Naive thymus-derived CD8-positive, alpha-beta T cell (primary cell): ENCODE results near the gene MALT1. TPM values are rescaled to one million over a fixed set of nuclear protein-coding genes. Genes with fewer than 3 reads are reported as not detected.
A peak's percentile ranks its signal among the peaks of the same experiment; 100 is the strongest.

ENCODE experiments used
- ATAC-seq, 2 donors: fragments of 150-1000 bp; cut with Tn5 transposase in 1 of 2; sonication (Bioruptor Pico), chemical (Tn5 transposase) in 1 of 2; 1 replicate in 1 of 2; 2 replicates in 1 of 2; pipeline ENCODE4 v1.10.0; 2021; ENCODE audit warnings: mild to moderate bottlenecking in 2 of 2, moderate library complexity in 2 of 2
- POLR2A ChIA-PET: fragments of 350-600 bp; sonication (Branson Sonifier 250); formaldehyde crosslinking; loops from one replicate; lab custom pipeline; 2021; ENCODE audit warnings: antibody characterized with exemption; lab: Charles Lee
- DNase-seq, 10 donors: peaks; one replicate each; pipeline versions ENCODE4 v3.0.0 to v3.0.0-alpha.2; 2020 to 2022
- H3K27ac Mint-ChIP-seq, 10 donors: one replicate each; pipeline ENCODE4 v1.8.0; 2020 to 2022; ENCODE audit warnings: mild to moderate bottlenecking in 10 of 10, mixed read lengths in 10 of 10, moderate library complexity in 4 of 10, inconsistent platforms in 1 of 10
- H3K27me3 Mint-ChIP-seq, 5 donors: one replicate each; pipeline ENCODE4 v1.8.0; 2021 to 2022; ENCODE audit warnings: mixed read lengths in 5 of 5
- H3K36me3 Mint-ChIP-seq, 3 donors: one replicate each; pipeline ENCODE4 v1.8.0; 2020 to 2022; ENCODE audit warnings: mixed read lengths in 3 of 3, mild to moderate bottlenecking in 2 of 3, inconsistent platforms in 1 of 3
- H3K4me1 Mint-ChIP-seq, 4 donors: one replicate each; pipeline ENCODE4 v1.8.0; 2021 to 2022; ENCODE audit warnings: mixed read lengths in 4 of 4
- H3K4me3 Mint-ChIP-seq, 10 donors: one replicate each; pipeline ENCODE4 v1.8.0; 2020 to 2022; ENCODE audit warnings: mild to moderate bottlenecking in 10 of 10, mixed read lengths in 10 of 10, moderate library complexity in 6 of 10, inconsistent platforms in 1 of 10
- H3K9me3 Mint-ChIP-seq, 9 donors: one replicate each; pipeline ENCODE4 v1.8.0; 2020 to 2022; ENCODE audit warnings: mixed read lengths in 9 of 9, mild to moderate bottlenecking in 3 of 9, inconsistent platforms in 1 of 9, moderate library complexity in 1 of 9
- polyA plus RNA-seq, 3 donors: library from polyadenylated mRNA; unstranded; fragments of 300-500 nt; fragmentation: Illumina TruSeq; gene quantifications; one replicate each; pipeline ENCODE4 v1.2.3, GENCODE V29; 2021
- total RNA-seq, 8 experiments: library from RNA in 2 of 8; stranded (reverse) in 2 of 8; gene quantifications; one replicate each; pipeline ENCODE4 v1.2.3 and lab custom pipeline; 2021 to 2026

The MALT1 gene, protein sequence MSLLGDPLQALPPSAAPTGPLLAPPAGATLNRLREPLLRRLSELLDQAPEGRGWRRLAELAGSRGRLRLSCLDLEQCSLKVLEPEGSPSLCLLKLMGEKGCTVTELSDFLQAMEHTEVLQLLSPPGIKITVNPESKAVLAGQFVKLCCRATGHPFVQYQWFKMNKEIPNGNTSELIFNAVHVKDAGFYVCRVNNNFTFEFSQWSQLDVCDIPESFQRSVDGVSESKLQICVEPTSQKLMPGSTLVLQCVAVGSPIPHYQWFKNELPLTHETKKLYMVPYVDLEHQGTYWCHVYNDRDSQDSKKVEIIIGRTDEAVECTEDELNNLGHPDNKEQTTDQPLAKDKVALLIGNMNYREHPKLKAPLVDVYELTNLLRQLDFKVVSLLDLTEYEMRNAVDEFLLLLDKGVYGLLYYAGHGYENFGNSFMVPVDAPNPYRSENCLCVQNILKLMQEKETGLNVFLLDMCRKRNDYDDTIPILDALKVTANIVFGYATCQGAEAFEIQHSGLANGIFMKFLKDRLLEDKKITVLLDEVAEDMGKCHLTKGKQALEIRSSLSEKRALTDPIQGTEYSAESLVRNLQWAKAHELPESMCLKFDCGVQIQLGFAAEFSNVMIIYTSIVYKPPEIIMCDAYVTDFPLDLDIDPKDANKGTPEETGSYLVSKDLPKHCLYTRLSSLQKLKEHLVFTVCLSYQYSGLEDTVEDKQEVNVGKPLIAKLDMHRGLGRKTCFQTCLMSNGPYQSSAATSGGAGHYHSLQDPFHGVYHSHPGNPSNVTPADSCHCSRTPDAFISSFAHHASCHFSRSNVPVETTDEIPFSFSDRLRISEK
- total RNA-seq (10 to 100 TPM; 70.2 to 78.6 TPM), polyA plus RNA-seq (10 to 100 TPM; 24.7 to 37.1 (median 27.3) TPM), total RNA-seq (lab: John Stamatoyannopoulos, UW) (127 to 211 (median 154) reads per million in 6 experiments)

DNA sequence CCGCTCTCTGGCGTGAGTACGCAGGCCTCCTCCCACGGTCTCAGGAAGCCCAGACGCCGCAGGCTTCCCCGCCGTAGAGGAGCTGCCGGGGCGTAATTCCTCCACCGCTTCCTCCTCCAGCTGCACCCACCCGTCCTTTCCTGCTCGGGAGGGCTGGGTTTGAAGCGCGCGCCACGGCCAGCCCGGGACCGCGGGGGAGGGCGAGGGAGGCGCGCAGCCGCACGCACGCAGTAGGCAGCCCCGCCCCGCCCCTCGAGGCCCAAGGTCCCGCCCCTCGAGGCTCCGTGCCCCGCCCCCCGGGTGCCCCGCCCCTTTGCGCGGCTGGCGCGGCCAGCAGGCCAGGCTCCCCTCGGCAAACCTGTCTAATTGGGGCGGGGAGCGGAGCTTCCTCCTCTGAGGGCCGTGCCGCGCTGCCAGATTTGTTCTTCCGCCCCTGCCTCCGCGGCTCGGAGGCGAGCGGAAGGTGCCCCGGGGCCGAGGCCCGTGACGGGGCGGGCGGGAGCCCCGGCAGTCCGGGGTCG is at the start of gene MALT1:
MALT1 (plus strand) TSS at position 355 of the 521 bp plus-strand sequence. CDS start 179 bp downstream, outside the sequence.
- H3K4me1 Mint-ChIP-seq, result peaks cover 21 to 65% (median 50%) of the 10 kb centered on the region in 4 donors
- POLR2A ChIA-PET, result interaction anchor here (0.6 to 7.3 kb wide), 28 partner anchors 8 to 145 kb away, joined by 3 to 113 read pairs (median 8); partner anchors contain the start of gene ALPK2

DNA sequence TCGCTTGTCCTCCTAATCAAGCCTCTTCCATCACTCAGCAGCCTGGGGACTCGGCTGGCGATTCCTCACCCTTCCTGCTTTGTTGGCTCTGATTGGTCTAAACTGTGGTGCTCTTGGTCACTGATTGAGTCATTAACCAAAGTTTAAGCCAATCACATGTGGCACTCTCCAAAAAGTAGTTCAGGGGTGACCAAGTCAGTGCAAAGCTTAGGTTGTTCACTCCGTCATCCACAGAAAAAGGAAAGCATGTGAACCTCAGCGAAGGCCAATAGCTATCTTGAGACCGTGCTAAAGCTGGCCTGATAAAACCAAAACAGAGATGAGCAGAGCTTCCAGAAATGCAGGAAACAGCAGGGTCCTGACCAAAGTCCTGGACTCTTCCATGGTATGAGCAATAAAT is 47.3 kb upstream of the MALT1 start:
- no peaks in the 10 kb centered on the region for H3K9me3 Mint-ChIP-seq
- DNase-seq, result no peak
- H3K27ac Mint-ChIP-seq, result peak overlapping the region in 2 of 10 donors; percentile 63 to 66
- H3K4me1 Mint-ChIP-seq, result peaks cover 9 to 15% (median 10%) of the 10 kb centered on the region in 4 donors
- no peak overlapping the region for H3K4me3 Mint-ChIP-seq
- no peak for ATAC-seq
- POLR2A ChIA-PET, result no interaction called here
- H3K36me3 Mint-ChIP-seq, result no peaks in the 10 kb centered on the region
- no peaks in the 10 kb centered on the region for H3K27me3 Mint-ChIP-seq

More for the DNA sequence above, at the start of gene MALT1:
- DNase-seq (peak; percentile 86 to 98 (median 94)), ATAC-seq (peak; percentile 85 to 86)
- Mint-ChIP-seq H3K9me3 (no peaks in the 10 kb centered on the region), H3K27me3 (no peaks in the 10 kb centered on the region), H3K36me3 (peaks cover 0 to 19% (median 0%) of the 10 kb centered on the region in 3 donors), H3K27ac (peak within 1 kb of the TSS; percentile 89 to 98 (median 94)), H3K4me3 (peak within 1 kb of the TSS; percentile 91 to 97 (median 94))

DNA sequence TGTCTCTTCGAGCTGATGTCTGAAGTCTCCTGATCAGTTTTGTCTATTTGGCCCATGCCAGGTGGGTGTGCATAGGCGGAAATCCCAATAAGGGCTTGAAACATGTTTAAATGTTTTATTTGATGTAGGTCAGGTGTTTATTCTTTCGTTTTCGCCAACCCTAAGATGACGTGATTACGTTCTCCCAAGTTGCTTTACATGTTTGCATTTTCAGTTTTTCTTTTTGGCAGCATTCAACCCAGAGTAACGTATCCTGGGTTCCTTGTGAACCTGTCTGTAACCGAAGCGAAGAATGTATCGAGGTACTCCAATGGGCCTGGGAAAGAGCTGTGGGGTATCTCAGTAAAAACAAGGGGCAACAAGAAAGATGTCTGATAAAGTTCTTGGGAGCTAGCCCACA is 45.4 kb upstream of the MALT1 start:
- Mint-ChIP-seq H3K4me3 (no peak overlapping the region), H3K9me3 (no peaks in the 10 kb centered on the region), H3K4me1 (peaks cover 19 to 30% (median 22%) of the 10 kb centered on the region in 4 donors), H3K36me3 (no peaks in the 10 kb centered on the region), H3K27ac (peak overlapping the region in 2 of 10 donors; percentile 5 to 68), H3K27me3 (no peaks in the 10 kb centered on the region)
- POLR2A ChIA-PET, result interaction anchor here (2.0 kb wide), 1 partner anchor 46 kb away, joined by 9 read pairs; the partner anchor contains the start of gene MALT1
- DNase-seq (no peak), ATAC-seq (no peak)

DNA sequence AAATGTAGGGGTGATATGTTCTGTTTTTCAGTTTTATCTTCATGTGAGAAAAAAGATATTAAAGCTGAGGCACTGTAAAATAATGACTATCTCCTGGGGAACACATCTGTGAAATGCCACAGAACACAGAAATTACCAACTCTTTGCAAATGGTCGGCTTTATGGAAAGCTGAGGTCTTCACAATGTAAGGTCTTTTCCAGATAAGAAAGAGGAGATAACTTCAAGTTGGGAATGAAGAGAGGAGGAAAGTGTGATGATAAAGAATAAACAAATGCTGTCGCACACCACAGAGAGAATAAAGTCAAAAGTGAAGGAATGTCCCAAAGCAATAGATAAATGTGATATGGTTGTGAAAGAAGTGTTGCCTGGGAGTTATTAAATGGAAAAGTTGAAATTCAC is 41.2 kb upstream of the MALT1 start:
- H3K36me3 Mint-ChIP-seq, result no peaks in the 10 kb centered on the region
- peaks cover 14 to 27% (median 23%) of the 10 kb centered on the region in 4 donors for H3K4me1 Mint-ChIP-seq
- no peaks in the 10 kb centered on the region for H3K9me3 Mint-ChIP-seq
- no peak overlapping the region for H3K4me3 Mint-ChIP-seq
- no peak for DNase-seq
- no peaks in the 10 kb centered on the region for H3K27me3 Mint-ChIP-seq
- no peak for ATAC-seq
- peak overlapping the region in 4 of 10 donors; percentile 5 to 68 (median 18) for H3K27ac Mint-ChIP-seq
- POLR2A ChIA-PET, result interaction anchor here (0.6 to 2.2 kb wide), 5 partner anchors 28 to 82 kb away, joined by 3 to 14 read pairs (median 4); partner anchors contain the start of gene MALT1

DNA sequence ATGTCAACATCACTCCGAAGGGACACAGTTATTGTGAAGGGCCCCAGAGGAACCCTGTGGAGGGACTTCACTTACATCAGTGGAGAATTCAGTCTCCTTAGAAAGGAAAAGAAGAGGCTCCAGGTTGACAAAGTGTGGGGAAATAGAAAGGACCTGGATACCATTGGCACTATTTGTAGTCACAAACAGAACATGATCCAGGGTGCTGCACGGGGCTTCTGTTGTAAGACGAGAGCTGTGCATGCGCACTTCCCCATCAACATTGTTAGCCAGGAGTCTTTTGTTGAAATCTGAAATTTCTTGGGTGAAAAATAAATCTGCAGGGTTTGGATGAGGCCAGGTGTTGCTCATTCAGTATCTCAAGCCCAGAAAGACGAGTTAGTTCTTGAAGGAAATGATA is 40.0 kb upstream of the MALT1 start:
- Mint-ChIP-seq H3K4me3 (no peak overlapping the region), H3K4me1 (peaks cover 13 to 29% (median 27%) of the 10 kb centered on the region in 4 donors), H3K36me3 (no peaks in the 10 kb centered on the region), H3K27ac (peak overlapping the region in 3 of 10 donors; percentile 5 to 24 (median 12)), H3K9me3 (no peaks in the 10 kb centered on the region), H3K27me3 (no peaks in the 10 kb centered on the region)
- ATAC-seq, result no peak
- no peak for DNase-seq
- POLR2A ChIA-PET, result interaction anchor here (1.3 kb wide), 1 partner anchor 28 kb away, joined by 3 read pairs; no protein-coding TSS in a partner anchor

DNA sequence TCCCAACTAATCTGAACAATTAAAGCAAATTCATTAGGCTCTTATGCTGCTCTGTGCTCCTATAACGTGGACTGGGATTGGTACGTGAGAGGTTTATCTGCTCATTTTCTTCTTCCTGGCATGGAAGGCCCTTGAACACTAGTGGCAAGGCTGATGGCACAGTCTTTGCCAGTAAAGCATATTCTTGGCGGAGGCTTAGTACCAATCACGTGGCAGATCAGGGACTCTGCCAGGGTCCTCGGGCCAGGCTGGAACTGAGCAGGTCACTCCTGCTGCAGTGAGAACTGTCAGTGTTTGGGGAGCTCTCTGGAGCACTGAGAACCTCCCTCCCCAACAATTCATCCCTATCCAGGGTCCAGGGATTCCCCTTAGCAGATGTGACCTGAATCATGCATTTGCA is 38.7 kb upstream of the MALT1 start:
- H3K27me3 Mint-ChIP-seq, result no peaks in the 10 kb centered on the region
- peak overlapping the region in 1 of 10 donors; percentile 39 for H3K27ac Mint-ChIP-seq
- DNase-seq (no peak), ATAC-seq (no peak)
- peaks cover 11 to 34% (median 28%) of the 10 kb centered on the region in 4 donors for H3K4me1 Mint-ChIP-seq
- POLR2A ChIA-PET, result interaction anchor here (1.3 kb wide), 1 partner anchor 27 kb away, joined by 3 read pairs; no protein-coding TSS in a partner anchor
- no peak overlapping the region for H3K4me3 Mint-ChIP-seq
- H3K36me3 Mint-ChIP-seq, result no peaks in the 10 kb centered on the region
- no peaks in the 10 kb centered on the region for H3K9me3 Mint-ChIP-seq

DNA sequence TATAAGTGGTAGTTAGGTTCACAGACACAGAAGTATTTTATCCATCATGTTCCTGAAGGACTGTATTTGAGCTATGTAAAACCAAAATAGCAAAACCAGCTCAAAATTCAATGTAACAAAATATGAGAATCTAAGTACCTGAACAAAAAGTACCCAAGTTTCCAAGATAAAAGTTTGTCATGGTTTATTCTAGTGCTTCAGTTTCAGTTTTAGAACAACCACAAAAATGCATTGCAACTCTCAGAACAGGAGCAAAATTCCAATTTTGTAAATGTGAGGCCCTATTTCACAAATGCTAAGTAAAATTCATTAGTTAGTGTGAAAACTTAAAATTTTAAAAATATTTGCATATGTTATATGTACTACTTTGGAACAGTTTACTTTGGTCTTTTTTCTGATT is 37.4 kb upstream of the MALT1 start:
- no peak overlapping the region for H3K4me3 Mint-ChIP-seq
- DNase-seq (no peak), ATAC-seq (no peak)
- H3K9me3 Mint-ChIP-seq, result no peaks in the 10 kb centered on the region
- H3K36me3 Mint-ChIP-seq, result no peaks in the 10 kb centered on the region
- H3K27me3 Mint-ChIP-seq, result no peaks in the 10 kb centered on the region
- H3K4me1 Mint-ChIP-seq, result peaks cover 18 to 41% (median 36%) of the 10 kb centered on the region in 4 donors
- no peak overlapping the region for H3K27ac Mint-ChIP-seq
- POLR2A ChIA-PET, result no interaction called here

DNA sequence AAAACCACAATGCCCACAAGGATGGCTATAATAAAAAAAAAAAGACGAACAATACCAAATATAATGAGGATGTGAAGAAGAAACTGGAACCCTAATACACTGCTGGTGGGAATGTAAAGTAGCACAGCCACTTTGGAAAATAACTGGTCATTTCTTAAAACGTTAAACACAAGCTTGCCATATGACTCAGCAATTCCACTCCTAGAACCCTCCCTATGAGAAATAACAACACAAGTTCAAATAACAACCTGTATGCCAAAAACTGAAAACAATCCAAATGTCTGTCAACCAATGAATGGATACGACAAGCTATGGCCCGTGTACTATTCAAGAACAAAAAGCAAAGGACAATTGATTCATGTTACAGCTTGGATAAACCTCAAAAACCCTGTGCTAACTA is 35.4 kb upstream of the MALT1 start:
- DNase-seq, result no peak
- ATAC-seq, result no peak
- Mint-ChIP-seq H3K4me1 (peaks cover 11 to 29% (median 24%) of the 10 kb centered on the region in 4 donors), H3K4me3 (no peak overlapping the region), H3K9me3 (no peaks in the 10 kb centered on the region), H3K27ac (peak overlapping the region in 2 of 10 donors; percentile 29 to 40), H3K27me3 (no peaks in the 10 kb centered on the region), H3K36me3 (no peaks in the 10 kb centered on the region)
- POLR2A ChIA-PET, result interaction anchor here (1.2 kb wide), 1 partner anchor 35 kb away, joined by 4 read pairs; the partner anchor contains the start of gene MALT1

DNA sequence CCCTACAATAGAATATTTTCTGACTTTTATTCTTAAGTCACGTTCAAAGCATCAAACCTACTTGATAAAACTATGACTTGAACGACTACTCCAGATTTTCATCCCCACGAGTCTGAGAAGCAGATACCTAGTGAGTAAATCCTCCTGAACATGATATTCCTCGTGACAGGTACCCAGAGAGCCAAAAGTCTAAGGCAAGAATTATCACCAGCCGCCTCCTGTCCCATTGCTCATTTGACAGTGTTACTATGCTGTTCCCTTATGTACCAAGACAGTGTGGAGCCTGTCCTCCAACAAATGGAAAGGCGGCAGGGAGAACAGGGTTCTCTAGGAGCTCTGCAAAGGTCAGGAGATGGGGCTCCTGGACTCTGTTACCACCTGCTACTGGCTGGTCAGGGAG is 34.1 kb upstream of the MALT1 start:
- ATAC-seq, result no peak
- H3K27me3 Mint-ChIP-seq, result no peaks in the 10 kb centered on the region
- H3K4me3 Mint-ChIP-seq, result no peak overlapping the region
- peaks cover 11 to 29% (median 24%) of the 10 kb centered on the region in 4 donors for H3K4me1 Mint-ChIP-seq
- POLR2A ChIA-PET, result no interaction called here
- no peaks in the 10 kb centered on the region for H3K36me3 Mint-ChIP-seq
- no peaks in the 10 kb centered on the region for H3K9me3 Mint-ChIP-seq
- no peak overlapping the region for H3K27ac Mint-ChIP-seq
- DNase-seq, result no peak

DNA sequence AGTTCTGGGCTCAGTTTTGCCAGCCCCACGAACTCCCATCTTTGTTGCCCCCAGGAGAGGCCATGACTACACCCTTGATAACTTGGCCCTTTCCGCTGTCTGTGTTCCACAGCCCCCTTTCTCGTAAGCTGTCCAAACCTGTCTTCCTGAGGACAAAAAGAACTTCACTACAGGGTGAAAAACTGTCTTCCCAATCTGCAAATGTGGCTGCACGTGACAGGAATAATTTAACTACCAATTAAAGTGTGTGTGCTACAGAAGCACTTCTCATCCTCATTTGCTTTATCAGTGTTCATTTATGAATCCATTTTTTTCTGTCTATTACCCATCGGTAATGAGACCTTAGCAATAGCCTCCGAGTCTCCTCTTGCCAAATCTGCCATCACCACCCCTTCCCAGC is 33.3 kb upstream of the MALT1 start:
- Mint-ChIP-seq H3K4me1 (peaks cover 11 to 29% (median 24%) of the 10 kb centered on the region in 4 donors), H3K4me3 (no peak overlapping the region), H3K9me3 (no peaks in the 10 kb centered on the region), H3K27me3 (no peaks in the 10 kb centered on the region), H3K36me3 (no peaks in the 10 kb centered on the region), H3K27ac (peak overlapping the region in 2 of 10 donors; percentile 30 to 45)
- no peak for DNase-seq
- POLR2A ChIA-PET, result no interaction called here
- ATAC-seq, result no peak

DNA sequence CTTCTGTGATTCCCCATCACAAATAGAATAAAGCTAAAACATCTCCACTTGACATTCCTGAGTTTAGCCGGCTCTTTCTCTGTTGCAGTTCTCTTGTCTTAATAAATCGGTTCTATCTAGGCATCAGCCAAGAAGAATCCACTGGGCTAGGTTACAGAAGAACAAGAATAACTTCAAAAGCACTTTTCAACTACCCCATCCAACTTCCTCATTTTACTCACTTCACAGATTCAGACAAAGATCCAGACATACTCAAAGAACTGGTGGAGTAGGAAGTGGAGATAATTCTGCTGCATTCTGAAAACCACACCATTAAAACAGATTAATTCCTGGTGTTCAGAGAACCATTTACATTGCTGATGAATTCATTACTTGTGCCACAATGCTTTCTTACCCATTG is 32.8 kb upstream of the MALT1 start:
- Mint-ChIP-seq H3K4me3 (peak overlapping the region in 1 of 10 donors; percentile 29), H3K27ac (peak overlapping the region in 3 of 10 donors; percentile 30 to 45 (median 44)), H3K9me3 (no peaks in the 10 kb centered on the region), H3K36me3 (no peaks in the 10 kb centered on the region), H3K4me1 (peaks cover 11 to 29% (median 24%) of the 10 kb centered on the region in 4 donors), H3K27me3 (no peaks in the 10 kb centered on the region)
- POLR2A ChIA-PET, result no interaction called here
- DNase-seq (no peak), ATAC-seq (no peak)

DNA sequence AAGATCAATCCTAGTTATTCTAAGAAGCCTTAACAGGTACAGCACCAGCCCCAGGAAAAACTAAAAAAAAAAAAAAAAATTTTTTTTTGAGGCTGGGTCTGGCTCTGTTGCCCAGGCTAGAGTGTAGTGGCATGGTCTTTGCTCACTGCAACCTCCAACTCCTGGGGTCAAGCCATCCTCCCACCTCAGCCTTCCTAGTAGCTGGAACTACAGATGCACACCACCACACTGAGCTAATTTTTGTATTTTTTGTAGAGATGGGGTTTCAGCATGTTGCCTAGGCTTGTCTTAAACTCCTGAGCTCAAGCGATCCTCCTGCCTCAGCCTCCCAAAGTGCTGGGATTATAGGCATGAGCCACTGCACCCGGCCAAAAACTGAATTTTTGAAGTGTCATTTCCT is 32.0 kb upstream of the MALT1 start:
- Mint-ChIP-seq H3K4me1 (peaks cover 9 to 29% (median 22%) of the 10 kb centered on the region in 4 donors), H3K27me3 (no peaks in the 10 kb centered on the region), H3K36me3 (no peaks in the 10 kb centered on the region), H3K27ac (no peak overlapping the region), H3K4me3 (no peak overlapping the region), H3K9me3 (no peaks in the 10 kb centered on the region)
- DNase-seq (no peak), ATAC-seq (no peak)
- POLR2A ChIA-PET, result no interaction called here
